GM23338 (cell line): ENCODE data around the gene FAM78B. TPM values are rescaled to one million over a fixed set of nuclear protein-coding genes. Genes with fewer than 3 reads are reported as not detected.

Source experiments
- ATAC-seq: fragments of 200-7000 bp; cut with Tn5 transposase; 3 replicates; pipeline ENCODE4 v1.9.1; 2020
- DNase-seq: peaks from one replicate; pipeline ENCODE4 v3.0.0-alpha.2; 2015; ENCODE audit warnings: low spot score
- H2AFZ ChIP-seq: fragments of 200-600 bp; sonication (generic); 2 replicates; pipeline ENCODE4 v1.8.0; 2016; ENCODE audit warnings: antibody characterized with exemption, mild to moderate bottlenecking, moderate library complexity
- H3F3A ChIP-seq: fragments of 200-600 bp; sonication (generic); replicated peaks from 2 replicates; pipeline ENCODE4 v1.8.0; 2017; ENCODE audit warnings: antibody characterized with exemption, mixed run types, low read depth
- H3K27ac ChIP-seq: fragments of 200-600 bp; sonication (generic); 2 replicates; pipeline ENCODE4 v1.6.1; 2016; ENCODE audit warnings: low read depth
- H3K27me3 ChIP-seq: fragments of 200-600 bp; sonication (generic); 2 replicates; pipeline ENCODE4 v1.8.0; 2016; ENCODE audit warnings: mild to moderate bottlenecking, mixed run types, moderate library complexity; ENCODE audit not compliant: insufficient read depth
- H3K36me3 ChIP-seq: fragments of 200-600 bp; sonication (generic); 2 replicates; pipeline ENCODE4 v1.8.0; 2016; ENCODE audit warnings: mild to moderate bottlenecking; ENCODE audit not compliant: insufficient read depth
- H3K4me1 ChIP-seq: fragments of 200-600 bp; sonication (generic); 2 replicates; pipeline ENCODE4 v1.8.0; 2016; ENCODE audit warnings: mild to moderate bottlenecking, moderate library complexity; ENCODE audit not compliant: insufficient read depth
- H3K4me2 ChIP-seq: fragments of 200-600 bp; sonication (generic); 2 replicates; pipeline ENCODE4 v1.7.1; 2017; ENCODE audit warnings: mixed run types
- H3K4me3 ChIP-seq: fragments of 200-600 bp; sonication (generic); 2 replicates; pipeline ENCODE4 v1.6.1; 2016; ENCODE audit warnings: mixed run types
- H3K79me2 ChIP-seq: fragments of 200-600 bp; sonication (generic); replicated peaks from 2 replicates; pipeline ENCODE4 v1.8.0; 2017; ENCODE audit warnings: mild to moderate bottlenecking; ENCODE audit not compliant: insufficient read depth
- H3K9me2 ChIP-seq: fragments of 200-600 bp; sonication (generic); 2 replicates; pipeline ENCODE4 v1.8.0; 2017; ENCODE audit not compliant: insufficient read depth
- H4K20me1 ChIP-seq: fragments of 200-600 bp; sonication (generic); replicated peaks from 2 replicates; pipeline ENCODE4 v1.8.0; 2017; ENCODE audit warnings: mild to moderate bottlenecking; ENCODE audit not compliant: insufficient read depth
- H3K27ac Mint-ChIP-seq: 2 replicates; pipeline ENCODE4 v1.8.0; 2020; ENCODE audit warnings: inconsistent platforms, mild to moderate bottlenecking, moderate library complexity, mixed read lengths
- H3K27me3 Mint-ChIP-seq: 3 replicates; pipeline ENCODE4 v1.8.0; 2022; ENCODE audit warnings: low read depth, mild to moderate bottlenecking, moderate library complexity, mixed read lengths, inconsistent platforms; ENCODE audit not compliant: insufficient read depth, poor library complexity
- H3K36me3 Mint-ChIP-seq: 3 replicates; pipeline ENCODE4 v1.8.0; 2021; ENCODE audit warnings: low read depth, mild to moderate bottlenecking, inconsistent platforms, moderate library complexity, mixed read lengths
- H3K4me1 Mint-ChIP-seq: 3 replicates; pipeline ENCODE4 v1.8.0; 2020; ENCODE audit warnings: mild to moderate bottlenecking, inconsistent platforms, mixed read lengths
- H3K4me3 Mint-ChIP-seq: 3 replicates; pipeline ENCODE4 v1.8.0; 2021; ENCODE audit warnings: moderate library complexity, mild to moderate bottlenecking, inconsistent platforms, mixed read lengths
- H3K9me3 Mint-ChIP-seq: 3 replicates; pipeline ENCODE4 v1.8.0; 2020; ENCODE audit warnings: moderate library complexity, mild to moderate bottlenecking, inconsistent platforms, mixed read lengths
- EZH2 ChIP-seq: fragments of 200-600 bp; sonication (generic); IDR thresholded peaks from one replicate; pipeline ENCODE4 v1.8.0; 2017; ENCODE audit warnings: antibody characterized with exemption, mild to moderate bottlenecking, low read depth; ENCODE audit not compliant: unreplicated experiment
- EZH2phosphoT487 ChIP-seq: fragments of 200-600 bp; sonication (generic); IDR thresholded peaks from one replicate; pipeline ENCODE4 v1.8.1; 2018; ENCODE audit warnings: antibody characterized with exemption; ENCODE audit not compliant: unreplicated experiment
- NANOG ChIP-seq: IDR thresholded peaks from 2 replicates; pipeline ENCODE4 v1.6.1; 2016; ENCODE audit warnings: antibody characterized with exemption, borderline replicate concordance
- STAT1 ChIP-seq: IDR thresholded peaks from one replicate; pipeline ENCODE4 v1.6.1; 2016; ENCODE audit warnings: antibody characterized with exemption; ENCODE audit not compliant: unreplicated experiment
- ZNF114 ChIP-seq: fragments of 250-450 bp; sonication (Bioruptor Pico); IDR thresholded peaks from 2 replicates; pipeline ENCODE4 v1.5.0; 2020; ENCODE audit warnings: mild to moderate bottlenecking, moderate library complexity
- ZNF331 ChIP-seq: fragments of 250-450 bp; sonication (Bioruptor Pico); IDR thresholded peaks from 2 replicates; pipeline ENCODE4 v1.5.0; 2020; ENCODE audit warnings: low read depth, mild to moderate bottlenecking, moderate library complexity
- polyA plus RNA-seq: library from polyadenylated mRNA; unstranded; fragments of >200 nt; fragmentation: Nextera tagmentation; extraction: Ambion mirVana; gene quantifications from 2 replicates; pipeline ENCODE4 v1.2.1, GENCODE V29; 2016
- total RNA-seq: library from RNA; depleted of rRNA; stranded (reverse); fragments of >200 nt; shearing (Covaris generic); gene quantifications from 2 replicates; pipeline ENCODE4 v1.2.3, GENCODE V29; 2014
- TF ChIP-seq, protein P1 (sequence below), 2 experiments: fragments of 200-600 bp in 1 of 2; sonication (generic) in 1 of 2; conservative IDR thresholded peaks; 2 replicates each; pipeline versions ENCODE4 v1.5.1 to v1.6.1; 2016 to 2017; ENCODE audit warnings: antibody characterized with exemption in 2 of 2, low read depth in 2 of 2, mild to moderate bottlenecking in 2 of 2, moderate library complexity in 1 of 2
- TF ChIP-seq, protein P2 (sequence below): IDR thresholded peaks from 2 replicates; pipeline ENCODE4 v1.6.1; 2016; ENCODE audit warnings: antibody characterized with exemption
- TF ChIP-seq, protein P3 (sequence below): fragments of 250-450 bp; sonication (Bioruptor Pico); IDR thresholded peaks from 2 replicates; pipeline ENCODE4 v1.5.0; 2020; ENCODE audit warnings: mild to moderate bottlenecking, moderate library complexity

FAM78B gene
- total and polyA plus RNA-seq, 2 experiments from 2014 or later, result 1.6 to 4.6 TPM

DNA sequence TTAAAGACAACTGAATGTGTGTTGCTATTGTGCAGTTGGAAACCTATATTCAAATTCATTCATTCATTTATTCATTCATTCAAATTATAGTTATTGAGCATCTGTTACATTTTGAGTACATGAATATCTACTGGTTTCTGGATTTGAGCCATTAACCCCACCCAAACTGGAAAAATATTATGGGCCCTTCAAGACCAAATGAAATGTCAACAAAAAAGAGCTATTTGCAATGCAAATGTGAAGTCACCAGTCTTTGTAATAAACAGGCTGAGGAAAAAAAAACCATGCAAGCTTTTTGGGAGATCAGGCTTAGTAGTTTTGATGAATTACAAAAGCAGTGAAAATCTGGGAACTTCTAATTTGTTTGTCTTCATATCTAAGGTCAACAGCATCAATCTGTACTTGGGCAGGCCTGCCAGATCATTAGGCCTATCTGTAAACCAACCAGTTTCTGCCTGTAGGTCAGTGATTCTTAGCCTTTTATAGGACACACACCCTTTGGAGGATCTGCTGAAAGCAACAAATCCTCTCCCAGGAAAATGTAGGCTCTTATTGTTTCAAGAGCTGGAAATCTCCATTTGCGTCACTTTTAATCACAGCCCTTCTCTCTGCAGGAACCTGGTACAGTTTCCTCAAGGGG lies 134.7 kb downstream of the FAM78B start (continued):
- TF ChIP-seq, protein P1, sequence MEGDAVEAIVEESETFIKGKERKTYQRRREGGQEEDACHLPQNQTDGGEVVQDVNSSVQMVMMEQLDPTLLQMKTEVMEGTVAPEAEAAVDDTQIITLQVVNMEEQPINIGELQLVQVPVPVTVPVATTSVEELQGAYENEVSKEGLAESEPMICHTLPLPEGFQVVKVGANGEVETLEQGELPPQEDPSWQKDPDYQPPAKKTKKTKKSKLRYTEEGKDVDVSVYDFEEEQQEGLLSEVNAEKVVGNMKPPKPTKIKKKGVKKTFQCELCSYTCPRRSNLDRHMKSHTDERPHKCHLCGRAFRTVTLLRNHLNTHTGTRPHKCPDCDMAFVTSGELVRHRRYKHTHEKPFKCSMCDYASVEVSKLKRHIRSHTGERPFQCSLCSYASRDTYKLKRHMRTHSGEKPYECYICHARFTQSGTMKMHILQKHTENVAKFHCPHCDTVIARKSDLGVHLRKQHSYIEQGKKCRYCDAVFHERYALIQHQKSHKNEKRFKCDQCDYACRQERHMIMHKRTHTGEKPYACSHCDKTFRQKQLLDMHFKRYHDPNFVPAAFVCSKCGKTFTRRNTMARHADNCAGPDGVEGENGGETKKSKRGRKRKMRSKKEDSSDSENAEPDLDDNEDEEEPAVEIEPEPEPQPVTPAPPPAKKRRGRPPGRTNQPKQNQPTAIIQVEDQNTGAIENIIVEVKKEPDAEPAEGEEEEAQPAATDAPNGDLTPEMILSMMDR (conservative IDR thresholded peaks at IDR 0.05; ENCODE audit: low read depth in 2 of 2), result no peak

DNA sequence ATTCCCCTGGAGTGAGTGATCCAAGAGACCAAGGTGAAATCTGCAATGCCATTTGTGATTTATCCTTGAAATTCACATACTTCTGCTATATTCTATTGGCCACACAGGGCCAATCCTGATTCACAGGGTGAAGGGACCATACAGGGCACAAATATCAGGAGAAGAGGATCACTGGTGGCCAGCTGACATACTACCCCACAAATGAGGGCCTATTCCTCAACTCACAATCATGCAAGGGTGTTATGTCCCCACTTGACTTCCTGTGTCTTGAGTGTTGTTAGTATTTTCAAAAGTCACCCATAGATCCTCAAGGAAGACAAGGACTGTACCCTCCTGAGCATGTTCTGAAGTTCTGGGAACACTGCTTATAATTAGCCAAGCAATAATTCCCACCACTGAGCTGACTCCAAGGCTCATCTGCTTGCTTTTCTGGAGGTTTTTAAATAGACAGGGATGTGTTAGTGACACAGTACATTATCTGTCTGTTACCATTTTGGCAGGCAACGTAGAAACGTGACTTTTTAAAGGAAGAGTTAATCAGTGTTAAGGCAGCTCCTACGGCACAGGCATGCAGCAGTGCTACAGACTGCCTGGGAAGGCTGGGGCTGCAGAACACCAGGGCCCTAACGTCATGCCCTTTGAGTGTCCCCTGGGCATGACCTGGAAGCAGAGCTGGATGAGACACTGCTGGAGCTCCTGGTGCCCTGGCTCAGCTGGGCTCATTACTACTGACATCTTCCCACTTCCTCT lies 137.4 kb downstream of the FAM78B start:
- no peaks in the 10 kb centered on the region for H3K9me3 Mint-ChIP-seq
- no peaks in the 10 kb centered on the region for H3K36me3 Mint-ChIP-seq
- no peak overlapping the region for H3K4me3 Mint-ChIP-seq
- Histone ChIP-seq H3K79me2 (no peaks in the 10 kb centered on the region), H3K9me2 (no peaks in the 10 kb centered on the region; the same call in 1 of the 2 replicates), H3K27ac (no peak overlapping the region), H3K36me3 (no peaks in the 10 kb centered on the region), H2AFZ (no peak overlapping the region), H3K27me3 (no peaks in the 10 kb centered on the region), H3F3A (no peaks in the 10 kb centered on the region), H3K4me2 (no peak overlapping the region), H4K20me1 (no peaks in the 10 kb centered on the region), H3K4me1 (peaks cover 6% of the 10 kb centered on the region; the same call in 1 of the 2 replicates), H3K4me3 (no peak overlapping the region)
- H3K27me3 Mint-ChIP-seq, result no peaks in the 10 kb centered on the region
- peaks cover 9% of the 10 kb centered on the region; the same call in 2 of the 3 replicates for H3K4me1 Mint-ChIP-seq
- DNase-seq (no peak), ATAC-seq (no peak)
- H3K27ac Mint-ChIP-seq, result no peak overlapping the region
- TF ChIP-seq ZNF114 (CRISPR knock-in tag) (no peak), ZNF331 (CRISPR knock-in tag) (no peak), NANOG (no peak), EZH2phosphoT487 (no peak), STAT1 (no peak), EZH2 (no peak)
- TF ChIP-seq, protein P2, sequence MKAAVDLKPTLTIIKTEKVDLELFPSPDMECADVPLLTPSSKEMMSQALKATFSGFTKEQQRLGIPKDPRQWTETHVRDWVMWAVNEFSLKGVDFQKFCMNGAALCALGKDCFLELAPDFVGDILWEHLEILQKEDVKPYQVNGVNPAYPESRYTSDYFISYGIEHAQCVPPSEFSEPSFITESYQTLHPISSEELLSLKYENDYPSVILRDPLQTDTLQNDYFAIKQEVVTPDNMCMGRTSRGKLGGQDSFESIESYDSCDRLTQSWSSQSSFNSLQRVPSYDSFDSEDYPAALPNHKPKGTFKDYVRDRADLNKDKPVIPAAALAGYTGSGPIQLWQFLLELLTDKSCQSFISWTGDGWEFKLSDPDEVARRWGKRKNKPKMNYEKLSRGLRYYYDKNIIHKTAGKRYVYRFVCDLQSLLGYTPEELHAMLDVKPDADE, result no peak
- TF ChIP-seq, protein P3, sequence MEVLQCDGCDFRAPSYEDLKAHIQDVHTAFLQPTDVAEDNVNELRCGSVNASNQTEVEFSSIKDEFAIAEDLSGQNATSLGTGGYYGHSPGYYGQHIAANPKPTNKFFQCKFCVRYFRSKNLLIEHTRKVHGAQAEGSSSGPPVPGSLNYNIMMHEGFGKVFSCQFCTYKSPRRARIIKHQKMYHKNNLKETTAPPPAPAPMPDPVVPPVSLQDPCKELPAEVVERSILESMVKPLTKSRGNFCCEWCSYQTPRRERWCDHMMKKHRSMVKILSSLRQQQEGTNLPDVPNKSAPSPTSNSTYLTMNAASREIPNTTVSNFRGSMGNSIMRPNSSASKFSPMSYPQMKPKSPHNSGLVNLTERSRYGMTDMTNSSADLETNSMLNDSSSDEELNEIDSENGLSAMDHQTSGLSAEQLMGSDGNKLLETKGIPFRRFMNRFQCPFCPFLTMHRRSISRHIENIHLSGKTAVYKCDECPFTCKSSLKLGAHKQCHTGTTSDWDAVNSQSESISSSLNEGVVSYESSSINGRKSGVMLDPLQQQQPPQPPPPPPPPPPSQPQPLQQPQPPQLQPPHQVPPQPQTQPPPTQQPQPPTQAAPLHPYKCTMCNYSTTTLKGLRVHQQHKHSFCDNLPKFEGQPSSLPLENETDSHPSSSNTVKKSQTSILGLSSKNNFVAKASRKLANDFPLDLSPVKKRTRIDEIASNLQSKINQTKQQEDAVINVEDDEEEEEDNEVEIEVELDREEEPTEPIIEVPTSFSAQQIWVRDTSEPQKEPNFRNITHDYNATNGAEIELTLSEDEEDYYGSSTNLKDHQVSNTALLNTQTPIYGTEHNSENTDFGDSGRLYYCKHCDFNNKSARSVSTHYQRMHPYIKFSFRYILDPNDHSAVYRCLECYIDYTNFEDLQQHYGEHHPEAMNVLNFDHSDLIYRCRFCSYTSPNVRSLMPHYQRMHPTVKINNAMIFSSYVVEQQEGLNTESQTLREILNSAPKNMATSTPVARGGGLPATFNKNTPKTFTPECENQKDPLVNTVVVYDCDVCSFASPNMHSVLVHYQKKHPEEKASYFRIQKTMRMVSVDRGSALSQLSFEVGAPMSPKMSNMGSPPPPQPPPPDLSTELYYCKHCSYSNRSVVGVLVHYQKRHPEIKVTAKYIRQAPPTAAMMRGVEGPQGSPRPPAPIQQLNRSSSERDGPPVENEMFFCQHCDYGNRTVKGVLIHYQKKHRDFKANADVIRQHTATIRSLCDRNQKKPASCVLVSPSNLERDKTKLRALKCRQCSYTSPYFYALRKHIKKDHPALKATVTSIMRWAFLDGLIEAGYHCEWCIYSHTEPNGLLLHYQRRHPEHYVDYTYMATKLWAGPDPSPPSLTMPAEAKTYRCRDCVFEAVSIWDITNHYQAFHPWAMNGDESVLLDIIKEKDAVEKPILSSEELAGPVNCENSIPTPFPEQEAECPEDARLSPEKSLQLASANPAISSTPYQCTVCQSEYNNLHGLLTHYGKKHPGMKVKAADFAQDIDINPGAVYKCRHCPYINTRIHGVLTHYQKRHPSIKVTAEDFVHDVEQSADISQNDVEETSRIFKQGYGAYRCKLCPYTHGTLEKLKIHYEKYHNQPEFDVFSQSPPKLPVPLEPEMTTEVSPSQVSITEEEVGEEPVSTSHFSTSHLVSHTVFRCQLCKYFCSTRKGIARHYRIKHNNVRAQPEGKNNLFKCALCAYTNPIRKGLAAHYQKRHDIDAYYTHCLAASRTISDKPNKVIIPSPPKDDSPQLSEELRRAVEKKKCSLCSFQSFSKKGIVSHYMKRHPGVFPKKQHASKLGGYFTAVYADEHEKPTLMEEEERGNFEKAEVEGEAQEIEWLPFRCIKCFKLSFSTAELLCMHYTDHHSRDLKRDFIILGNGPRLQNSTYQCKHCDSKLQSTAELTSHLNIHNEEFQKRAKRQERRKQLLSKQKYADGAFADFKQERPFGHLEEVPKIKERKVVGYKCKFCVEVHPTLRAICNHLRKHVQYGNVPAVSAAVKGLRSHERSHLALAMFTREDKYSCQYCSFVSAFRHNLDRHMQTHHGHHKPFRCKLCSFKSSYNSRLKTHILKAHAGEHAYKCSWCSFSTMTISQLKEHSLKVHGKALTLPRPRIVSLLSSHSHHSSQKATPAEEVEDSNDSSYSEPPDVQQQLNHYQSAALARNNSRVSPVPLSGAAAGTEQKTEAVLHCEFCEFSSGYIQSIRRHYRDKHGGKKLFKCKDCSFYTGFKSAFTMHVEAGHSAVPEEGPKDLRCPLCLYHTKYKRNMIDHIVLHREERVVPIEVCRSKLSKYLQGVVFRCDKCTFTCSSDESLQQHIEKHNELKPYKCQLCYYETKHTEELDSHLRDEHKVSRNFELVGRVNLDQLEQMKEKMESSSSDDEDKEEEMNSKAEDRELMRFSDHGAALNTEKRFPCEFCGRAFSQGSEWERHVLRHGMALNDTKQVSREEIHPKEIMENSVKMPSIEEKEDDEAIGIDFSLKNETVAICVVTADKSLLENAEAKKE (CRISPR knock-in tag), result no peak
- TF ChIP-seq, protein P1 (conservative IDR thresholded peaks at IDR 0.05; ENCODE audit: low read depth in 2 of 2), result no peak
